Naive thymus-derived CD8-positive, alpha-beta T cell (primary cell): ENCODE measurements around the gene RSPH3. TPM values are rescaled to one million over a fixed set of nuclear protein-coding genes. Genes with fewer than 3 reads are reported as not detected.
"Not testable (repeated sequence)": the region's sequence is repeated elsewhere in the genome, so short reads cannot be mapped to it uniquely, and the experiment has no call there.

Experiments
- ATAC-seq, 2 donors: fragments of 150-1000 bp; cut with Tn5 transposase in 1 of 2; sonication (Bioruptor Pico), chemical (Tn5 transposase) in 1 of 2; 1 replicate in 1 of 2; 2 replicates in 1 of 2; pipeline ENCODE4 v1.10.0; 2021; ENCODE audit warnings: mild to moderate bottlenecking in 2 of 2, moderate library complexity in 2 of 2
- POLR2A ChIA-PET: fragments of 350-600 bp; sonication (Branson Sonifier 250); formaldehyde crosslinking; loops from one replicate; lab custom pipeline; 2021; ENCODE audit warnings: antibody characterized with exemption; lab: Charles Lee
- DNase-seq, 10 donors: peaks; one replicate each; pipeline versions ENCODE4 v3.0.0 to v3.0.0-alpha.2; 2020 to 2022
- H3K27ac Mint-ChIP-seq, 10 donors: one replicate each; pipeline ENCODE4 v1.8.0; 2020 to 2022; ENCODE audit warnings: mild to moderate bottlenecking in 10 of 10, mixed read lengths in 10 of 10, moderate library complexity in 4 of 10, inconsistent platforms in 1 of 10
- H3K27me3 Mint-ChIP-seq, 5 donors: one replicate each; pipeline ENCODE4 v1.8.0; 2021 to 2022; ENCODE audit warnings: mixed read lengths in 5 of 5
- H3K36me3 Mint-ChIP-seq, 3 donors: one replicate each; pipeline ENCODE4 v1.8.0; 2020 to 2022; ENCODE audit warnings: mixed read lengths in 3 of 3, mild to moderate bottlenecking in 2 of 3, inconsistent platforms in 1 of 3
- H3K4me1 Mint-ChIP-seq, 4 donors: one replicate each; pipeline ENCODE4 v1.8.0; 2021 to 2022; ENCODE audit warnings: mixed read lengths in 4 of 4
- H3K4me3 Mint-ChIP-seq, 10 donors: one replicate each; pipeline ENCODE4 v1.8.0; 2020 to 2022; ENCODE audit warnings: mild to moderate bottlenecking in 10 of 10, mixed read lengths in 10 of 10, moderate library complexity in 6 of 10, inconsistent platforms in 1 of 10
- H3K9me3 Mint-ChIP-seq, 9 donors: one replicate each; pipeline ENCODE4 v1.8.0; 2020 to 2022; ENCODE audit warnings: mixed read lengths in 9 of 9, mild to moderate bottlenecking in 3 of 9, inconsistent platforms in 1 of 9, moderate library complexity in 1 of 9
- polyA plus RNA-seq, 3 donors: library from polyadenylated mRNA; unstranded; fragments of 300-500 nt; fragmentation: Illumina TruSeq; gene quantifications; one replicate each; pipeline ENCODE4 v1.2.3, GENCODE V29; 2021
- total RNA-seq, 8 experiments: library from RNA in 2 of 8; stranded (reverse) in 2 of 8; gene quantifications; one replicate each; pipeline ENCODE4 v1.2.3 and lab custom pipeline; 2021 to 2026

RSPH3 gene
- total and polyA plus RNA-seq, 5 experiments from 2014 or later, result 1.3 to 2.0 (median 1.9) TPM

DNA sequence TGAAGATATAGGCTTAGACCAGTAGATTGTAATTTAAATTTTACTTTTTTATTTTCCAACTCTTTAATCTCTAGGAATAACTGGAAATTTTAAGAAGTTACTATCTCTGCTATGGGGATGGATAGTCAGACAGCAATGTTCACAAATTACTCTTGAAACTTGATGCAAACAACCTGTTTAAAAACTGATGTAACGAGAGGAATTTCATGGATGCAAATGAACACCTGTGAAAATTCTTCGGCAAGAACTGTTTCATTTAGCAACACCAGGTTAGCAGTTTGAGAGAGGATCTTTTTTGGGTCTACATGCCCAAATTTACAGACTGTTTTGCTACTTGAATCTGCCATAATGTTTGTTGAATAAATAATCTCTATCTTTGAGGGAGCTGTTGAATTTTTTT is 20.0 kb upstream of the RSPH3 start:
- H3K36me3 Mint-ChIP-seq, result peaks cover 0 to 14% (median 12%) of the 10 kb centered on the region in 3 donors
- no peak for DNase-seq
- POLR2A ChIA-PET, result interaction anchor here (0.7 kb wide), 1 partner anchor 20 kb away, joined by 3 read pairs; the partner anchor contains the start of gene RSPH3
- H3K27ac Mint-ChIP-seq, result peak overlapping the region in 3 of 10 donors; percentile 22 to 75 (median 65)
- H3K4me1 Mint-ChIP-seq, result peaks cover 9 to 35% (median 22%) of the 10 kb centered on the region in 4 donors
- no peak overlapping the region for H3K4me3 Mint-ChIP-seq
- no peaks in the 10 kb centered on the region for H3K27me3 Mint-ChIP-seq
- peaks cover 0 to 21% (median 16%) of the 10 kb centered on the region in 9 donors for H3K9me3 Mint-ChIP-seq
- ATAC-seq, result no peak

DNA sequence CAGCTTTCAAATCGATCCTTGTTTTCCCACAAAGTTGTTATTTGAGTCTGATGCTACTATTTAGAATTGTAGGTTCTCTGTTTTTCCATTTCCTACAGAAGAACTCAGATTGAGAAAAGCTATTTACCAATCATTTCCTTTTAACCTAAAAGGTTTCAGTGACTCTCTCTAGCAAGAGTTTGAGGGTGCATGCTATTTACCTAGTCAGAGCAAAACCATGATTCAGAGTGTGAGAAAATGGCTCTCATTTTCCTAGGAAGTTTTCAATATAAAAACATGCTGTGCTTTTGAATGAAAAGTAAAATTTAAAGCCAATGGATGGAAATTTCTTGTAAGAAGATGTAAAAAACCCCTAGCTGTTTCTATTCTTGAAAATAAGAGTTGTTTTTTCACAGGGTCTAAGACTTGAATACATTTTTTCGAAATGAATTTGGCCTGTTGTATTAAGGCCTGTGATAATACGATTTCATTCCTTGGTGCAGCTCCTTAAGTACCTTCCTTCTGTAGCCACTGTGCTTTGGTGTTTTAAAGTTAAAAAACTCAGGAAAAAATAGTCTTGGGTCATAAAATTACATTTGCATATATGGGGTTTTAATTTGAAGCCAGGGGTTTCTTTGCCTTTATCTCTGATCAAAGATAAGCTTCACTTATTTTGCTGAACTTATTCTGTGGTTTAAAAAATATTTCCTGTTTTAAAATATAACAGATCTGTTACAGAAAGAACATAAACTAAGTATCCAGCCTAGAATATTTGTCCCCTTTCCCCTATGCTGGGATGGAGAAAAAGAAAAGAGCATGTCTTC is 18.0 kb upstream of the RSPH3 start:
- Mint-ChIP-seq H3K27me3 (no peaks in the 10 kb centered on the region), H3K9me3 (peaks cover 0 to 6% (median 1%) of the 10 kb centered on the region in 9 donors), H3K4me1 (peaks cover 12 to 52% (median 27%) of the 10 kb centered on the region in 4 donors), H3K4me3 (peak overlapping the region in 8 of 10 donors; percentile 0 to 56 (median 31)), H3K27ac (peak overlapping the region; percentile 1 to 88 (median 72)), H3K36me3 (no peaks in the 10 kb centered on the region)
- no peak for DNase-seq
- peak; percentile 16 to 63 for ATAC-seq
- POLR2A ChIA-PET, result interaction anchor here (0.6 to 2.1 kb wide), 5 partner anchors 18 to 90 kb away, joined by 3 to 7 read pairs (median 3); partner anchors contain the start of gene RSPH3

DNA sequence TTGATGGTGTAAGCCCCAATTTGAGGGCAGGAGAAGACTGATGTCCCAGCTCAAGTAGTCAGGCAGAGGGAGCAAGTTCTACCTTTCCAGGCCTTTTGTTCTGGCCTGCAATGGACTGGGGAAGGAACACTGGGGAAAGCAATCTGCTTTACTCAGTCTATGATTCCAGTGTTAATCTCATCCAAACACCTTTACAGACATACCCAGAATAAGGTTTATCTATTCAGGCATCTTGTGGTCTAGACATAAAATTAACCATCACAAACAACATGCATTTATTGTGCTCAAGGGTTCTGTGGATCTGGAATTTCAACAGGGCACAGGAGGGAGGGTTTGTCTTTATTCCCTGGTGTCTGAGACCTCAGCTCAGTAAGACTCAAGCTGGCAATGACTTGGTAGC is 14.4 kb upstream of the RSPH3 start:
- H3K4me3 Mint-ChIP-seq, result no peak overlapping the region
- no peak for DNase-seq
- H3K4me1 Mint-ChIP-seq, result peaks cover 13 to 61% (median 30%) of the 10 kb centered on the region in 4 donors
- POLR2A ChIA-PET, result interaction anchor here (3.6 kb wide), 1 partner anchor 92 kb away, joined by 11 read pairs; no protein-coding TSS in a partner anchor
- no peaks in the 10 kb centered on the region for H3K27me3 Mint-ChIP-seq
- H3K27ac Mint-ChIP-seq, result peak overlapping the region in 3 of 10 donors; percentile 17 to 57 (median 51)
- no peak for ATAC-seq
- H3K9me3 Mint-ChIP-seq, result no peaks in the 10 kb centered on the region
- no peaks in the 10 kb centered on the region for H3K36me3 Mint-ChIP-seq

DNA sequence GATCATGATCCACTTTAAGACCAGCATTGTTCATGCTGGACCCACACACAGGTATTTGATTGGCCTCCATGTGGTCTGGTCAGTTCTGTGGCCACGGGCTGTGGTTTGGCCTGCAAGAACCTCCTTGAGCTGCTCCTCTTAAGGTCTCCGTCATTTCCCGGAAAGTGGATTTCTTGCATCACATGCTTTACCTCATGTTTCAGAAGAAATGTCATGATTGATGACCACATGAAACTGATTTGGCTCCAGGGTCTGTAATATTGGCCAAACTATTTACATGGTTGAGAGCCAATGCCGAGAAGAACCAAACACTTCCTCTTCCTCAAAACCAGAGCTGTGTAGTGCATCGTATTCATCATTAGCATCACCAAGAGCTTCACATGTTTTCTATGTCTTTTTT is 13.2 kb upstream of the RSPH3 start:
- H3K4me1 Mint-ChIP-seq, result peaks cover 9 to 59% (median 21%) of the 10 kb centered on the region in 4 donors
- no peaks in the 10 kb centered on the region for H3K27me3 Mint-ChIP-seq
- no peaks in the 10 kb centered on the region for H3K36me3 Mint-ChIP-seq
- POLR2A ChIA-PET, result interaction anchor here (0.9 to 3.6 kb wide), 3 partner anchors 10 to 121 kb away, joined by 3 to 11 read pairs (median 4); no protein-coding TSS in a partner anchor
- peak in 1 of 2 donors; percentile 23 for ATAC-seq
- no peaks in the 10 kb centered on the region for H3K9me3 Mint-ChIP-seq
- H3K27ac Mint-ChIP-seq, result peak overlapping the region in 3 of 10 donors; percentile 11 to 74 (median 61)
- no peak for DNase-seq
- H3K4me3 Mint-ChIP-seq, result no peak overlapping the region

- Mint-ChIP-seq H3K9me3 (no peaks in the 10 kb centered on the region), H3K27ac (peak overlapping the region in 4 of 10 donors; percentile 1 to 64 (median 14)), H3K27me3 (no peaks in the 10 kb centered on the region), H3K4me3 (no peak overlapping the region), H3K4me1 (peaks cover 6 to 51% (median 18%) of the 10 kb centered on the region in 4 donors), H3K36me3 (no peaks in the 10 kb centered on the region)
- ATAC-seq (no peak), DNase-seq (no peak)
- POLR2A ChIA-PET, result interaction anchor here (0.9 to 6.3 kb wide), 3 partner anchors 51 to 94 kb away, joined by 3 to 55 read pairs (median 11); no protein-coding TSS in a partner anchor
Measured at GRCh38 chr6:159012201-159012600, 12.2 kb upstream of the RSPH3 start.

GRCh38 chr6:159010037-159010612 is 10.1 kb upstream of the RSPH3 start:
- Mint-ChIP-seq H3K4me1 (peaks cover 6 to 43% (median 17%) of the 10 kb centered on the region in 4 donors), H3K27ac (peak overlapping the region in 2 of 10 donors; percentile 55 to 60)
- ATAC-seq, H3K27me3 Mint-ChIP-seq, H3K36me3 Mint-ChIP-seq, H3K4me3 Mint-ChIP-seq, DNase-seq, H3K9me3 Mint-ChIP-seq: not testable (repeated sequence)
- POLR2A ChIA-PET, result interaction anchor here (1.3 to 6.3 kb wide), 3 partner anchors 10 to 95 kb away, joined by 3 to 55 read pairs (median 5); partner anchors contain the start of genes RSPH3 and TAGAP

DNA sequence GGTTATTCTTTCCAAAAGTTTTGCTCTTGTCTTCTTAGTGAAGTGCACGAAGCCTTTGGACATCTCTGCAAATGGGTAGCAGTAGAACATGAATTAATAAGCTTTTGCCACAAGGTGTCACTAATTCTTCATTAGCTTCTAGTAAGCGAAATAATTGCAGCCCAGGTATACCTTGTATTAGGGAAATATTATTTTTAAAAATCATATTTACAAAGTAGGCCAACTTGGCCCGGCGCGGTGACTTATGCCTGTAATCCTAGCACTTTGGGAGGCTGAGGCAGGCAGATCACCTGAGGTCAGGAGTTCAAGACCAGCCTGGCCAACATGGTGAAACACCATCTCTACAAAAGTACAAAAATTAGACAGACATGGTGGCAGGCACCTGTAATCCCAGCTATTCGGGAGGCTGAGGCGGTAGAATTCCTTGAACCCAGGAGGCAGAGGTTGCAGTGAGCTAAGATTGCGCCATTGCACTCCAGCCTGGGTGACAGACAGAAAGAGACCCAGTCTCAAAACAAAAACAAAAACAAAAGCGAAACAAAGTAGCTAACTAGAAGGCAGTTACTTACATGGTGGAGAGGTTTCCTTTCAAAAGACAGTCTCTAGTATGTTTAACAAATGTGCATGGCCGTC is 8.8 kb upstream of the RSPH3 start:
- Mint-ChIP-seq H3K4me3 (peak overlapping the region in 2 of 10 donors; percentile 36 to 73), H3K27ac (peak overlapping the region in 2 of 10 donors; percentile 42 to 76), H3K36me3 (no peaks in the 10 kb centered on the region), H3K4me1 (peaks cover 6 to 31% (median 20%) of the 10 kb centered on the region in 4 donors), H3K27me3 (no peaks in the 10 kb centered on the region), H3K9me3 (no peaks in the 10 kb centered on the region)
- ATAC-seq (peak; percentile 47 to 82), DNase-seq (peak in 3 of 10 donors; percentile 56 to 64 (median 59))
- POLR2A ChIA-PET, result interaction anchor here (0.8 to 6.3 kb wide), 8 partner anchors 30 to 126 kb away, joined by 3 to 55 read pairs (median 4); partner anchors contain the start of gene TAGAP

DNA sequence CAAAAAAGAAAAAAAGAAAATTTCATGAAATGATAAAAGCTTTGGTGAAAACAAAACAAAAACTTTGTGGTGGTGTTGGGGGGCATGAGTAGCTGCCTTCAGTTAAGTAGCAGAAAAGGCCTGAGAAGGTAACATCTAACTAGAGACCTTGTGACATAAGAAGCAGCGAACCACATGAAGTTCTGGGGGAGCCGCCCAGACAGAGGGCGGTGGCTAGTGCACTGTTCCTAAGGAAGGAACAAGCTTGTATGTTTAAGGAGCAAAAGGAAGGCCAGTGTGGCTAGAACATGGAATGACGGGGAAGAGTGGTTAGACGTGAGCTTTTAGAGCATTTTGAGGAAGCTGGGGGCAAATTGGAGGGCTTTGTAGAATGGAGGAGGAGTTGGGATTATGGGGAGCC is 7.5 kb upstream of the RSPH3 start:
- H3K4me1 Mint-ChIP-seq, result peaks cover 0 to 26% (median 18%) of the 10 kb centered on the region in 4 donors
- H3K4me3 Mint-ChIP-seq, result no peak overlapping the region
- ATAC-seq (no peak), DNase-seq (no peak)
- POLR2A ChIA-PET, result interaction anchor here (1.0 to 6.3 kb wide), 4 partner anchors 8 to 127 kb away, joined by 3 to 55 read pairs (median 6); partner anchors contain the start of genes RSPH3 and TAGAP
- no peaks in the 10 kb centered on the region for H3K36me3 Mint-ChIP-seq
- no peaks in the 10 kb centered on the region for H3K27me3 Mint-ChIP-seq
- no peaks in the 10 kb centered on the region for H3K9me3 Mint-ChIP-seq
- H3K27ac Mint-ChIP-seq, result peak overlapping the region in 4 of 10 donors; percentile 16 to 71 (median 58)

DNA sequence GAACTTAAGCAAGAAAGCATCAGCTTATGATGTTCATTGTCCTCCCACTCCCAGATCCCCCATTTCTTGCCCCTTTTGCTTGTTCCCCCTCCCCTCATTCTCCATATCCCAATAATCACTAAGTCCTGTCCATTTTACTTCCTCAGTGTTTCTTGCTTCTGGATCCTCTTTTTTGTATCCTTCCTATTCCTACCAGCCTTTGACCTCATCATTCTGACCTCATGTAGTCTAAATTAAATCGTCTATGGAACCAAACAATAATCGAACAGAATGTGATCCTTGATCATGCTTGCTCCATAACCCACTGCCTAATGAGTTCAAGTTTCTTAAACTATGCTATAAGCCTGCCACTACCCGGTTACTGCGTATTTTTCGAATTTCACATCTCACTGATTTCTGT is 5.4 kb upstream of the RSPH3 start:
- POLR2A ChIA-PET, result interaction anchor here (0.6 kb wide), 1 partner anchor 128 kb away, joined by 3 read pairs; no protein-coding TSS in a partner anchor
- Mint-ChIP-seq H3K27ac (peak overlapping the region in 1 of 10 donors; percentile 8), H3K36me3 (no peaks in the 10 kb centered on the region), H3K4me3 (no peak overlapping the region), H3K9me3 (no peaks in the 10 kb centered on the region), H3K4me1 (peaks cover 11 to 29% (median 25%) of the 10 kb centered on the region in 4 donors), H3K27me3 (no peaks in the 10 kb centered on the region)
- ATAC-seq (no peak), DNase-seq (no peak)

DNA sequence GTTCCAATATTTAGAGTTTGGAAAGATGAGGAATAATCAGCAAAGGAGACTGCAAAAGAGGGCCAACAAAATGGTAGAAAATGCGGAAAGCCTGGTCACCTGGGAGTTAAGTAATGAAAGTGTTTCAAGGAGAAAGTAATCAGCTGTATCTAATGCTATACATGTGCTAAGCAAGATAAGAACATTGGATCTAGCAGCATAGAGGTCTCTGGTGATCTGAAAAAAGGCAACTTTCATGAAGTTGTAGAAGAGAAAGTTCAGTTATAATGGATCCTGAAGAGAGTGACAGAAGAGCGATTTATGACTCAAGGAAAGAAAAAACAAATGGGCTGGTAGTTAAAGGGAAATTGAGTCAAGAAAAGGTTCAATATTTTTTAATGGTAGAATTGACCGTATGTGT is 4.6 kb upstream of the RSPH3 start:
- no peak for DNase-seq
- Mint-ChIP-seq H3K4me3 (no peak overlapping the region), H3K36me3 (no peaks in the 10 kb centered on the region), H3K9me3 (no peaks in the 10 kb centered on the region), H3K4me1 (peaks cover 14 to 30% (median 24%) of the 10 kb centered on the region in 4 donors), H3K27me3 (no peaks in the 10 kb centered on the region), H3K27ac (peak overlapping the region in 1 of 10 donors; percentile 8)
- POLR2A ChIA-PET, result no interaction called here
- no peak for ATAC-seq

- POLR2A ChIA-PET, result interaction anchor here (0.8 kb wide), 1 partner anchor 11 kb away, joined by 4 read pairs; no protein-coding TSS in a partner anchor
- H3K27ac Mint-ChIP-seq, result peak overlapping the region in 2 of 10 donors; percentile 40 to 51
- no peak for DNase-seq
- ATAC-seq, result no peak
- no peaks in the 10 kb centered on the region for H3K9me3 Mint-ChIP-seq
- H3K4me1 Mint-ChIP-seq, result peaks cover 21 to 31% (median 26%) of the 10 kb centered on the region in 4 donors
- H3K27me3 Mint-ChIP-seq, result no peaks in the 10 kb centered on the region
- no peaks in the 10 kb centered on the region for H3K36me3 Mint-ChIP-seq
- no peak overlapping the region for H3K4me3 Mint-ChIP-seq
Measured at GRCh38 chr6:159002432-159003155, 2.6 kb upstream of the RSPH3 start.
